GM19035 (cell line): ENCODE measurements around the gene EHD1.
A peak's percentile ranks its signal among the peaks of the same experiment; 100 is the strongest.

ENCODE experiments used
- ATAC-seq: cut with Tn5 transposase; IDR thresholded peaks from one replicate; pipeline ENCODE4 v1.9.1; 2021; ENCODE audit not compliant: unreplicated experiment

Gene EHD1

DNA sequence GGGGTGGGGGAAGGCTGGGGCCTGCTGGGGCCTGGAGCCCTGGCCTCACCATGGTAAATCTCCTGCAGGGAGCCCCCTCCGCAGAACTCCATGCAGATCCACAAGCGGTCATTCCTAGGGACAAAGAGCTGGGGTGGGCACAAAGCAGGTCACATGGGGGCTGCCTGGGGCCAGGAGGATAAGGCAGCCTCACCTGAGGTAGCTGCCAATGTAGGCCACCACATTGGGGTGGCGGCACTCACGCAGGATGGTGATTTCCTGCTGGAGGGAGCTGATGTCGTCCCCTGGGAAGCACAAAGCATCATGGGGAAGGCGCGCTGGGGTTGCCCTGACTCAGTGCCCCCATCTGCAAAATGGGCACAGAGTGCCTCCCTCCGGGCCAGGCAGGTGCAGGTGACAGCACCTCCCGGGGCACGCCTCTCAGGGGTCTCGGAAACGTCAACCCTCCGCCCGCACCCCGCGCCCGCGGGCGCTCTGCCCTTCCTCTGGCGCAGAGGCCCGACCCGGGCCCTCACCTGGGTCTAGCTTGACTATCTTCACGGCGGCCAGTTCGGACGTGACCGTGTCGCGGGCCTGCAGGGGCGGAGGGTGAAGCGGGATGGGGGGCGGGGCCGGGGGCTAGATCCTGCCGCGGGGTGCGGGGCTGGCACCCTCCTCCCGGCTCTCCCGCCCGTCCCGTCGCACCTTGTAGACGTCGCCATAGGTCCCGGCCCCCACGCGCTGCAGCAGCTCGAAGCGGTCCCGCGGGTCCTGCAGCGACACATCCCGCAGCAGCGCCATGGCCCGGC lies 75.9 kb downstream of the EHD1 start:
- peak; percentile 40 for ATAC-seq
